Left lobe of liver (tissue), 2 donors: ENCODE data around the gene CRTC1. TPM values are rescaled to one million over a fixed set of nuclear protein-coding genes. Genes with fewer than 3 reads are reported as not detected.
"Not testable (repeated sequence)": the region's sequence is repeated elsewhere in the genome, so short reads cannot be mapped to it uniquely, and the experiment has no call there.

Experiments used
- ATAC-seq: fragments of 200-7000 bp; cut with Tn5 transposase; one replicate; pipeline ENCODE4 v1.9.1; 2020; ENCODE audit warnings: mild to moderate bottlenecking, moderate library complexity
- DNase-seq: peaks from one replicate; pipeline ENCODE4 v3.0.0-alpha.2; 2020; ENCODE audit warnings: low spot score
- total RNA-seq: library from RNA; stranded (reverse); gene quantifications from one replicate; pipeline ENCODE4 v1.2.1, GENCODE V29; 2021
- donor health status: DM: no; HTN: no; CAD: no; lungs with moderate emphysema.
- donor health status: DM: no; HTN: yes; CAD: no.

CRTC1 gene
- total RNA-seq, 1 donor from 2014 or later = 6.2 TPM

DNA sequence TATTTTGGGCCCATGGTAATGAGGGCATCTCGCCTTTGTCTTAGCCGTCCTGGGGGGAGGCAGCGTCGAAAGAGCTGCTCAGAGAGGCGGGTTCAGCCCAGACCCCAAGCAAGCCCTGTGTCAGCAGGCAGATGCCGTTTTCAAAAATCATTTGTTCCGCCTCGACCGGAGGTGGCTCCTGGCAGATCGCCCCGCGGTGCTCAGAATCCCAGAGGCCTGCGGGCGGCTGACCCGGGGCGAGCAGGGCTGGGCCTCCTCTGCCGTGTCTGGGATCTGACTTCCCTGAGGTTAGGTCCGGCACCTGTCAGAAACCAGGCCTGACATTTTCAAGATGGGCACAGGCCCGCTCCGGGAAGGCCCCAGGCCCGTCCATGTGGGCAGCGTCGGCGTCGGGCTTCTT, 36.1 kb downstream of the CRTC1 start:
- no peak for DNase-seq
- peak; percentile 12 for ATAC-seq

DNA sequence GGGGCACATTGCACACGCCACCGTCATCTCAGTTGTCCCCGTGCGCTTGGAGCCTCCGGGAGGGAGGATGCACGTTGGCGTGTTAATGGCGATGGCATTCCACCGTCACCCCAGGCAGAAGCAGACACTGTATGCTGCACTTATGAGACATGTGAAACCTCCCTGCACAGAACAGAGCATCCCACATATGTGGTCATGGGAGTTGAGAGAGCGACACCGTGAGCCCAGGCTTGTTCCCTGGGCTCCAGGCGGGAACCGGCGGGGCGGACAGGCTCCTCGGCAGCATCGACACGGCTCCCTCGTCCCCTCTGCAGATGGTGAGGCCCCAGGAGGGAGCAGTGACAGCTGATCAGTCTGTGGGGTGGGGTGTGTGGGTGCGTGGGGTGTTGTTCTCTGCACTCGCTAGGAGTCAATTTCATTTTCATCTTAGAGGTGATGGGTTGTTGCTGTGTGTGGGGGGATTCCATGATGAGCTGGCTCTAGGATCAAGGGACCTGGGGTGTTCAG, 40.4 kb downstream of the CRTC1 start:
- DNase-seq (no peak), ATAC-seq (no peak)

DNA sequence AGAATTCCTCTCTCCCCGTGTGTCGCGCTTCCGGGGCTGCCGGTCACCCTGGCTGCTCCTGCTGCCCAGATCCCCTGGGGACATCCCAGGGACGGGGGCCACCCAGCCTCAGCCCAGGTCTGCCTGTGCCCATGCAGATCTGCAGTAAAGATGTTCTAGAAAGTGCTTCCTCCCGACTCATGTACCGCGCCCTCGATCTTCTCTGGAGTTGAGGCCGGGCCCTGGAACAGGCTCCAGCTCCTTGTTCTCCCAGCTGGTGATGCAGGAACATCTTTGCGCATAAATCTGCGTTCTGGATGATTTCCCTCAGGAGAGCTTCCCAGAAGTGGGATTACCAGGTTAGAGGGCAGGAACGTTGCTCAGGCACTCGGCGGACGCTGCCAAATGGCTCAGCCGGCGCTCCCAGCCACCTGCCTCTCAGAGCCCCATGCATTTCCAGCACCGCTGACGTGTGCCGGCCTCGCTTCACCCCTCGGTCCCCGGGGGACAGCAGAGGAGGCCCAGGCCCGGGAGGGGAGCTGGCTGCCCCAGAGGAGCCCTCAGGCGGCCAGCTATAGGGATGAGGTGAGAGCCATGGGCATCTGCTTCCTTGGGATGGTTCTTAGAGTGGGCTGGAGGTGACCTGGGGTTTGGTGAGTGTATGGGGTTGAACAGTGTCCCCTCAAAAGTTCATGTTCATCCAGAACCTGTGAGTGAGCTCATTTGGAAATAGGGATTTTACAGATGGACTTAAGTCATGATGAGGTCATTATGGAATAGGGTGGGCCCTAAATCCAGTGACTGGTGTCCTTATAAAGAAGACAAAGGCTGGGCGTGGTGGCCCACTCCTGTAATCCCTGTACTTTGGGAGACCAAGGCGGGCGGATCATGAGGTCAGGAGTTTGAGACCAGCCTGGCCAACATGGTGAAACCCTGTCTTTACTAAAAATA, 42.6 kb downstream of the CRTC1 start:
- DNase-seq = no peak
- ATAC-seq = no peak

DNA sequence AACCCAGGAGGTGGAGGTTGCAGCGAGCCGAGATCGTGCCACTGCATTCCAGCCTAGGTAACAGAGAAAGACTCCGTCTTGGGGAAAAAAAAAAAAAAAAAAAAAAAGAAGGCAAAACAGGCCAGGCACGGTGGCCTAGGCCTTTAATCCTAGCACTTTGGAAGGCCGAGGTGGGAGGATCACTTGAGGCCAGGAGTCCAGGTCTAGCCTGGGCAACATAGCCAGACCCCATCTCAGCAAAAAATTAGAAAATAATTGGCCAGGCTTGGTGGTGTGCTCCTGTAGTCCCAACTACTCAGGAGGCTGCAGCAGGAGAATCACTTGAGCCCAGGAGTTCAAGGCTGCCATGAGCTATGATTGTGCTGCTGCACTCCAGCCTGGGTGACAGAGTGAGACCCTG, 43.4 kb downstream of the CRTC1 start:
- DNase-seq (no peak), ATAC-seq (no peak)

DNA sequence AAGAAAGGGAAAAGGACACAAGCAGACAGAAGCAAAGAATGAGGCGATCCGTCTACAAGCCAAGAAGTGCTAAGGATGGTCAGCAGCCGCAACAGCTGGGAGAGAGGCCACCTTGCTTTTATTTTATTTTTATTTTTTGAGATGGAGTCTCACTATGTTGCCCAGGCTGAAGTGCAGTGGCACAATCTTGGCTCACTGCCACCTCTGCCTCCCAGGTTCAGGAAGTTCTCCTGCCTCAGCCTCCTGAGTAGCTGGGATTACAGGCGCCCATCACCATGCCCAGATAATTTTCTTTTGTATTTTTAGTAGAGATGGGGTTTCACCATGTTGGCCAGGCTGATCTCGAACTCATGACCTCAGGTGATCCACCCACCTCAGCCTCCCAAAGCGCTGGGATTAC, 44.1 kb downstream of the CRTC1 start:
- ATAC-seq, DNase-seq: not testable (repeated sequence)

DNA sequence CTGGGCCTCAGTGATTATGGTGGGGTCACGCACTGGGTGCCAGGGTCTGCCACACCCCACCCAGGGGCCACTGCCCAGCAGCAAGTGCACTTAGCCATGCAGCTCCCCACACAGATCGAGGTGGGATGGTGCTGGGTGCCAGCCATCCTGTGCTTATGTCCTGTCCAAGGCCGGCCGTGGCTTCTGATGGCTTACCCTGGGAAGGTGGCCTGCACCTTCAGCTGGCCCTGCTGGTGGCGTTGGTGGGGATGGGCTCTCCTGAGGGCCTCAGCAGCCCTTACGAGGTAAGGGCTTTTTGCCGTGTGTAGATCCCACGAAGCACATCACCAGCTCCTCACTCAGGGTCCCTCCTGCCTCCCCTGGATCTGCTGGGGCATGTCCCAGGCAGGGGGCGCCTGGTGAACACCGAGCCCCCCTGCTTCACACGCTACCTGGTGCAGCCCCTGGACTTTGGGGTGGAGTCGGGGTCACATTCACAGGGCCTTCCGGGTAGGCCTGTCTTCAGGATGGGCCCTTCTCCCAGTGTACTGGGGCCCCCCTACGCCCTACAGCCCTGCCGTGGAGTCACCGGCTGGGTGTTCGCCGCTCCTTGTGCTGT, 46.6 kb downstream of the CRTC1 start:
- no peak for ATAC-seq
- DNase-seq = no peak

DNA sequence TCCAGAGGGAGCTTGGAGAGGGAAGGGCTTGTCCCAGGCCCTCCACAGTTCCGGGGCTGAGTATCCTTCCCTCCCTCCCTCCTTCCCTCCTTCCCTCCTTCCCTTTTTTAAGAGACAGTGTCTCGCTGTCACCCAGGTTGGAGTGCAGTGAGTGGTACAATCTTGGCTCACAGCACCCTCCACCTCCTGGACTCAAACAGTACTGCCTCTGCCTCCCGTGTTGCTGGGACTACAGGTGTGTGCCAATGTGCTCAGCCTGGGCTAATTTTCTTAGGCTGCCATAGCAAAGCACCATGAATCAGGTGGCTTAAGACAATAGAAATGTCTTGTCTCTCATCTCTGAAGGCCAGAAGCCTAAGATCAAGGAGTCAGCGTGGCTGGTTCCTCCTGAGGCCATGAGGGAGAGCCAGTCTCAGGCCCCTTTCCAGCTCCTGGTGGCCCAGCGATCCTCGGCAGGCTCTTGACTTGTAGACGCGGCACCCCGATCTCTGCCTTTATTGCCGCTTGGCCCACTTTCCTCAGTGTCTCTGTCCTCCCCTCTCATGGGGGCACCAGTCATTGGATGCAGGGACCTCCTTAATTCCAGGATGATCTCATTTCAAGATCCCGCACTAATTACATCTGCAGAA, 47.5 kb downstream of the CRTC1 start:
- ATAC-seq (no peak), DNase-seq (no peak)

DNA sequence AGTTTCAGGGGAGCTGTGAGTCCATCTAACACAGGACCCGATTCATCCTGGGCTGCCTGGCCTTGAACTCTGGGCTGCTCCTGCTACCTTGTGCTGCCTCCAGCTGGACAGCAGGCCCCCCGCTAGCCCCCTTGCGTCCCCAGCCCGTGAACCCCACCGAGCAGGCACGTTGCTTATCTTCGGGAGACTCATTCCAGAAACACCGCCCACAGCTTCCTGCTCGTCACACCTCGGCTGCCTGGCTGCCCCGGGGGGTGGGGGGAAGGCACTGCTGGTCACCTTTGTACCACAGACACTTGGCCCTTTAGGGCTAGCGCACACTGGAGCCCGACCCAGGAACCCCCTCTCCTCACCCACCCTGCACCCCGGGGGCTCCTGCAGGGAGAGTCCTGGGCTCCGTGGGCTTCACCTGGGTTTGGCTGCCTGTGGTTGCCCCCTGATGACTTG, 48.1 kb downstream of the CRTC1 start:
- ATAC-seq = no peak
- no peak for DNase-seq

DNA sequence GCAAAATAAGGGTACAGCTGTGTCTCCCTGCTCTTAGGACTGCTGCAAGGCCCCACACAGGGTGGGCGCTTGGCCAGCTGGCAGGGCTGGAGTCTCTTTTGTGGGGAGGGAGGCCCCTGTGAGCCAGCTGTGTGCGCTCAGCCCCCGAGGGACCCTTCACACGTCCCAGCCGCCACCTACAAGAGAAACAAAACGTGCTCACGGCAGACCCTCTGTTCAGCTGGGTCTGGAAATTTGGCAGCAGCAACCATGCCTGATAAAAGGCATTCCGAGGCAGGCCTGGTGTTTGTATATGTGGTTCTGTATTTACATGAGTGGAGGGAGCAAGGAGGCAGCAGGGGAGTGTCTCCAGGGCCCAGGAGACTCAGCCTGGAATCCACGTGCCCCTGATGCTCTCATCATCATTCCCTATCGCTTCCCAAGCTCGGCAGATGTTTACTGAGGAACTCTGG, 49.7 kb downstream of the CRTC1 start:
- no peak for DNase-seq

DNA sequence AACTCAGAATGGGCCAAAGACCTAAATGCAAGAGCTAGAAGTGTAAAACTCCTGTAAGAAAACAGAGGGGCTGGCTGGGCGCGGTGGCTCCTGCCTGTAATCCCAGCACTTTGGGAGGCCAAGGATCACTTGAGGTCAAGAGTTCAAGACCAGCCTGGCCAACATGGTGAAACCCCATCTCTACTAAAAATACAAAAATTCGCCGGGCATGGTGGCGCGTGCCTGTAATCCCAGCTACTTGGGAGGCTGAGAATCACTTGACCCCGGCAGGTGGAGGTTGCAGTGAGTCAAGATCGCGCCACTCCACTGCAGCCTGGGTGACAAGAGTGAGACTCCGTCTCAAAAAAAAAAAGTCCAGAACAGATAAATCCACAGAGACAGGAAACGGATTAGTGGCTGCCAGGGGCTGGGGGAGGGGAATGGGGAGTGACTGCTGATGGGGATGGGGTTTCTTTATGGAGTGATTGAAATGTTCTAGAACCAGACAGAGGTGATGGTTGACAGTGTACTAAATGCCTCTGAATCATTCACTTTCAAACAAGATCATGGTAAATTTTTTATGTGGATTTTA, 50.4 kb downstream of the CRTC1 start:
- not testable (repeated sequence) for ATAC-seq, DNase-seq

More for the DNA sequence above, 49.7 kb downstream of the CRTC1 start:
- ATAC-seq = no peak

DNA sequence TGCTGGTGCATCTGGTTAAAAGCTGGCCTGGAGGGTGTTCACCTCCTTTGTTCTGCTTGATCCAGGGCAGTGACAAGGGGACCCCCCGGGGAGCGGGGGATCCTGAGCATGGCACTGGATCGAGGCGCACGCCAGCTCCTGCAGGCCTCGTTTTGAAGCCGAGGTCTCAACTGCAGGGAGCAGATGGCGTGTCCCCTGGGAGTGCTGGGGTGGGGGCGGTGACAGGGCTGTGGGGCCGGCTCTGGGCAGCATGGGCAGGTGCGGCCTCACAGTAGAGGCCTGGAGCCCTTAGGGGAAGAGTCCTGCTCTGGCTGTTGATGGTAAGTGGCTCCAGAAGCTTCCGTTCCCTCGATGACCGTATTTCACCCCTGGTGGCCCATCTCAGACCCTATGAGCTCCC, 51.8 kb downstream of the CRTC1 start:
- ATAC-seq (no peak), DNase-seq (no peak)

DNA sequence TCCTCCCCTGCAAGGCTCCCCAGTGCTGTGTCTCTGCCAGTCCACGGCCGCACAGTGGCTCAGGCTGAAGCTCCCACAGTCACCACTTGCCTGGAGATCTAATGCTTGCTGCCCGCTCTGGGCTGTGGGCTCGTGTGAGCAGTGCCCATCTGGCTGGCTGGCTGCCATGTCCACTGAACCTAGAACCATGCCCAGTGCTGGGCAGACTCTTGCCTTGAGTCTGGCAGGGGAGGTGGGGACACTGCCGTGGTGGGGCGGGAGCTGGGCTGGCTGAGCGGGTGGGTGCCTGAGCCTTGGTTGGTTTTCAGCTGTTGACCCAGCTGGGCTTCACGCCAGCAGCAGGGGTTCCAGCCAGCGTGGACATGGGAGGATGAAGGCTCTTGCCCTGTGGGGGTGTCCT, 52.3 kb downstream of the CRTC1 start:
- DNase-seq = no peak
- ATAC-seq = peak; percentile 9

DNA sequence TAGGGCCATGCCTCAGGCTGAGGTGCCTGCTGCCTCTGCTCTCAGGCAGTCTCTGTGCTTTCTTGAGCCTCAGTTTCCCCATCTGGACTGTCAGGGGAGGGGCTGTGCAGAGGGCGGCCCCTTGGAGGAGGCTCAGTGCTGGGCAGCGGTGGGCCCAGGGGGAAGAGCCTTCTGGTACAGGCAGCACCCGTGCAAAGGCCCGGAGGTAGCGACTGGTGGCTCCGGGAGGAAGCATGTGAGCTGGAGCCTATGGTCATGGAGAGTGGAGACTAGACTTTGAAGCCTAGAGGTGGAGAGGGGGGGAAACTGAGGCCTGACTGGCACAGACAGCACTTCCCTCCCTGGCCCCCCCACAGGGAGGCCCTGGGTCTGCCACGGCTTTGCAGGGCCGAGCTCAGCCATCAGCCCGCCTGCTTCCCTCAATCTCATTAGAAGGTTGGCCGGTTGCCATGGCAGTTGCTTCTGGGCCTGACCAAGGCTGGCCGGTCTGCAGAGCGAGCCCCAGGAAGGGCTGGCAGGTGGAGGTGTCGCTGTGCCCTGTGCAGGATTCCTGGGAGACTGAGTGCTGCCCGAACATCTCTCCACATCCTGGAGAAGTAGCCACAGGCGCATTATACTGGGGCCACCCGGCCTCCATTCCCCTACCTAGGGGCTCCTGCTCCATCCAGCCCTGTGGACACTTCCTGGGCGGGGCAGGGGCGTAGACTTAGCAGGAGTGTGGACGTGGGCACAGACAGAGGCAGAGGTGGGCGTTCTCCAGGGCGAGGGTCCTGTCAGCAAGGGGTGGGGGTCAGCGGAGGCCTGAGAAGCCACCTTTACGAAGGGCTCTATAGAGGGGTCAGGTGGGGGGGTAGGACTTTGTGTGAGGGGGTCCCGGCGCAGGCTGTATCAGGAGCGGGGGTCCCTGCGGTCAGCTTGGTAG, 53.2 kb downstream of the CRTC1 start:
- DNase-seq (no peak), ATAC-seq (peak; percentile 10)

DNA sequence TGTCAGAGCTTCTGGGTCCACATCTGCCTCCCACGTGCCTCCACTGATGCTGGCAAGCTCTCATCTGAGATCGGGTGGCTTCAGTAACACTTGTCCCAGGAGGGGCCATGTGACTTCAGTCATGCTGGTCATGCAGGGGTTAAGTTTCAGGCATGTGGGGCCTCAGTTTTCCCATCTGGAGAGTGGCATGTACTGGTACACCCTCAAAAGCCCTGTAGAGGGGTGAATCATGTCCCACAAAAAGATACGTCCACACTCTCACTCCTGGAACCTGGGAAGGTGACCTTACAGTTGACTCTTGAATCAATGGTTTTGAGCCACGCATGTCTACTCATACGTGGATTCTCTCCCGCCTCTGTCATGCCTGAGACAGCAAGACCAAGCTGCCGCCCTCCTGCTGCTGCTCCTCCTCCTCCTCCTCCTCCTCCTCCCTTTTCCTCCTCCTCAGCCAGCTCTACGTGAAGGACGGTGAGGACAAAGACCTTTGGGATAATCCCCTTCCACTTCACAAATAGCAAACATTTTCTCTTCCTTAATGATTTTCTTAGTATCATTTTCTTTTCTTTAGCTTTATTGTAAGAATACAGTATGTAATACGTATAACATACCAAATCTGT, 54.0 kb downstream of the CRTC1 start:
- no peak for ATAC-seq
- no peak for DNase-seq

DNA sequence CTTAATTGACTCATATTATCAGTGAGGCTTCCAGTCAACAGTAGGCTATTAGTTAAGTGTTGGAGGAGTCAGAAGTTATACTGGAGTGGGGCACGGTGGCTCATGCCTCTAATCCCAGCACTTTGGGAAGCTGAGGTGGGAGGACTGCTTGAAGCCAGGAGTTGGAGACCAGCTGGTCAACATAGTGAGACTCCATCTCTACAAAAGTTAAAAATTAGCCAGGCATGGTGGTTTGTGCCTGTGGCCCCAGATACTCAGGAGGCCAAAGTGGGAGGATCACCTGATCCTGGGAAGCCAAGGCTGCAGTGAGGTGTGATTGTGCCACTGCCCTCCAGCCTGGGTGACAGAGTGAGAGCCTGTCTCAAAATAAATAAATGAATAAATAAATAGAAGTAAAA, 54.5 kb downstream of the CRTC1 start:
- DNase-seq = peak; percentile 70

DNA sequence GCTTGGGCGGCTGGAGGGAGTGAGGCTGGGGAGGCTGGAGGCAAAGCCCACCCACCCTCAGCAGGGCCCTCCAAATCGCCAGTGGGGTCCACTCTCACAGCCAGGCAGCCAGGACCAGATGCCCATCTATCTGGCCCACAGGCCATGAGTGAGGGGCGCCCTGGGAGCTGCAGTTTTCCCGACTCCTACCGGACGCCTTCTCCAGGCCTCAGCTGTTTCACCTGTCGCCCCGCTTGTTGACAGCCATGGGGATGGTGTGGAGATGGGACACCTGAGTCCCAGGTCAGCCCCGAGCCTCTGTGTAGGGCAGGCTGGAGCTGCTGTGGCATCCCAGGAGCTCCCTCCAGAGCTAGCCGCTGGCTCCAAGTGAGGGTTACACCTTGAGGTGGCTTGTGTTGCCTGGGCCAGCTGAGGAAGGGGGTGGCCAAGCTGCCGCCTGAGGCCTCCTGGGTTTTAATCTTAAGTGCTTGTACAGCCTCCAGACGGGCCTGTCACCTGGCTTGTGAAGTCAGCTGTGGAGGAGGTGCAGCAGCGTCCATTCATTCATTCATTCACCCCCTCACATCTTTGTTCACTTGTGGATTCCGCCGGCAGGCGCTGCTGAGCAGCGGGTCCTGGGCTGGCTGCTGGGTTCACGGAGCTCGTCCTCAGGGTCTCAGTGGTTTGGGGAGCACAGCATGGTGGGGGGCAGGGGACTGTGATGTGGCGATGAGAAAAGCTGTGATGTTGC, 55.6 kb downstream of the CRTC1 start:
- ATAC-seq = no peak
- no peak for DNase-seq

More for the DNA sequence above, 54.5 kb downstream of the CRTC1 start:
- peak; percentile 84 for ATAC-seq

DNA sequence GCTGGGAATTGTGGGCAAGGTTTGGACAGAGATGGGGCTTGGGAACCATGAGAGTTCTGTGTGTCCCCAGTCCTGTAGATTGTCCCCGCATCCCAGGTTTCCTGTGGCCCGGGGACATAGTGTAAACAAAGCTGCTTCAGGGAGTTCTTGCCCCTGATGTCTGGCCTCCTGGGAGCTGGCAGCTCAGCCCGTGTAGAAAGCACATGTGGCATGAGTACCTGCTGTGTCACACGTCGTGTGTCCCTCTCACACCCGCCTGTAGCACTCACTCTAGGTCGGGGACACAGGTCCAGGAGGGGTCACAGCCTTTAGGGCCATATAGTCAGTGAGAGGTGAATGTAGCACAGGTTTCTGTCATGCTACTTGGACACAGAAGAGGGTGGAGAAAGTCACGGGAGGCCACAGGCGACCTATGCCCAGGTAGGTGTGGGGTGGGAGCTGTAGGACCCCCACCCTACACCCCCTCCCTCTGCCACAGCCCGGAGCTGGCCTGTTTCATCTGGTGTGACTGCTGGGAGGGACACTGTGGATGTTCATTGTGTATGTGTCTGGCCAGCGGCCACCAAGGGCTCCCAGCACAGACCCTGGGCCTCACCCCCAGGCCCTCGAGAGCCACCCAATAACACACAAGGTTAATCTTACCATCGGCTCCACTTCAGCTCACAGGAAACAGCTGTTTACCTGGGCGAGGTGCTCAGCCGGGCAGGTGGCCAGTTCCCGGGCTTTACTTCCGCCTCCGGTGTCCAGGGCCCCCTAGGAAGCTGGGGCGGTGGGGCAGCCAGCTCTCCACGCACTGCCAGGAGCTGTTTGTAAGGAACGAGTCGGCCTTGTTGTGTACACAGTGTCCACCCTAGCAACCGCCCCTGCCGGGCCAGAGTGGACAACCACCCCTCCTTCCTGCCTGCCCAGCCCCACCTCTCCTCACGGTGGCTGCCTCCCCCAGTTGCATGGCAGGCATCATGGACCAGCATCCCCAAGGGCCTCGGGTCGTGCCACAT, 57.9 kb downstream of the CRTC1 start:
- ATAC-seq (no peak), DNase-seq (no peak)

DNA sequence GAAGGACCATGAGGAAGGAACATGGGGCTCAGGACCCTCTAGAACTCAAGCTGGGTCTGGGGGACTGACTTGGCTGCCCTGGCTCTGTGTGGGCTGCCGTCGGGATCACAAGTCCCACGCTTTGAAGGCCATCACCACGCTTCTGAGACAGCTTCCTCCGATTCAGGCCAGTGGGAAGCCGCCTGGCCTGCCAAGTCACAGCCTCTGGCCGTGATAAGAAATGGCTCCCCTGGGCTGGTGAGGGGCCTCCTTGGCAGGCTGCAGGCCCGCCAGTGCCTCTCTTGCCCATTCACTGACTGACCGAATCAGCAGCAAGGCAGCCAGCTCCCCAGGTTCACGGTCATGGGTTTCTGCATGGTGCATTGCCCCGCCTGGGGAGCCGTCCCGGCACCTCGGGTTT, 58.8 kb downstream of the CRTC1 start:
- DNase-seq = no peak
- ATAC-seq = no peak
